NCI-H2107 (cell line): ENCODE measurements around the gene PRKCQ.

ENCODE experiments used
- DNase-seq: peaks from one replicate; lab custom pipeline; 2025; lab: John Stamatoyannopoulos, UW

Gene PRKCQ

GRCh38 chr10:6579904-6580278 lies at the start of gene PRKCQ:
PRKCQ (minus strand) TSS chr10:6580276; CDS start chr10:6515135, 65,141 bp downstream.
- DNase-seq: no peak

- DNase-seq: no peak
These were observed 45.4 kb upstream of the PRKCQ start for GRCh38 chr10:6625428-6625827.

GRCh38 chr10:6624392-6624791 lies 44.3 kb upstream of the PRKCQ start:
- DNase-seq: no peak

- no peak for DNase-seq
These were observed 42.8 kb upstream of the PRKCQ start for GRCh38 chr10:6622921-6623320.

GRCh38 chr10:6621536-6621935 lies 41.5 kb upstream of the PRKCQ start:
- no peak for DNase-seq

- no peak for DNase-seq
These were observed 39.6 kb upstream of the PRKCQ start for GRCh38 chr10:6619660-6620059.

- DNase-seq: no peak
These were observed 38.3 kb upstream of the PRKCQ start for GRCh38 chr10:6618340-6618739.

GRCh38 chr10:6617309-6618076 lies 37.4 kb upstream of the PRKCQ start:
- DNase-seq: no peak

- DNase-seq: no peak
These were observed 35.9 kb upstream of the PRKCQ start for GRCh38 chr10:6615971-6616370.

- no peak for DNase-seq
These were observed 32.3 kb upstream of the PRKCQ start for GRCh38 chr10:6612371-6612770.

- no peak for DNase-seq
These were observed 30.6 kb upstream of the PRKCQ start for GRCh38 chr10:6610647-6611046.

GRCh38 chr10:6609625-6610024 lies 29.5 kb upstream of the PRKCQ start:
- DNase-seq: no peak

- DNase-seq: no peak
These were observed 27.7 kb upstream of the PRKCQ start for GRCh38 chr10:6607778-6608177.

- no peak for DNase-seq
These were observed 27.1 kb upstream of the PRKCQ start for GRCh38 chr10:6607182-6607581.

GRCh38 chr10:6603142-6604125 lies 23.4 kb upstream of the PRKCQ start:
- no peak for DNase-seq

- no peak for DNase-seq
These were observed 22.6 kb upstream of the PRKCQ start for GRCh38 chr10:6602700-6603084.

GRCh38 chr10:6602026-6602699 lies 22.1 kb upstream of the PRKCQ start:
- DNase-seq: no peak

GRCh38 chr10:6601246-6601805 lies 21.2 kb upstream of the PRKCQ start:
- DNase-seq: no peak

- DNase-seq: no peak
These were observed 20.3 kb upstream of the PRKCQ start for GRCh38 chr10:6600224-6600987.

- DNase-seq: no peak
These were observed 18.6 kb upstream of the PRKCQ start for GRCh38 chr10:6598679-6599078.

- no peak for DNase-seq
These were observed 17.4 kb upstream of the PRKCQ start for GRCh38 chr10:6597478-6597877.
